H1 (cell line): ENCODE measurements around the gene RSAD1. TPM values are rescaled to one million over a fixed set of nuclear protein-coding genes. Genes with fewer than 3 reads are reported as not detected.
A peak's percentile ranks its signal among the peaks of the same experiment; 100 is the strongest.

Experiments used
- ASH2L ChIP-seq: fragments of 200-600, 300-600 bp; sonication (generic); IDR thresholded peaks from one replicate; pipeline ENCODE4 v1.7.1; 2017; ENCODE audit warnings: low read length
- EGR1 ChIP-seq: IDR thresholded peaks from 2 replicates; pipeline ENCODE4 v1.6.1; 2011; ENCODE audit warnings: low read depth, low read length, borderline replicate concordance
- KDM1A ChIP-seq: fragments of 200-600, 300-600 bp; sonication (generic); IDR thresholded peaks from 2 replicates; pipeline ENCODE4 v1.7.1; 2016; ENCODE audit warnings: mild to moderate bottlenecking, low read length, borderline replicate concordance
- RFX5 ChIP-seq: IDR thresholded peaks from 2 replicates; pipeline ENCODE4 v1.6.1; 2011; ENCODE audit warnings: low read depth, low read length, improper control_type of control experiment, borderline replicate concordance
- SRF ChIP-seq: IDR thresholded peaks from 2 replicates; pipeline ENCODE4 v1.6.1; 2011; ENCODE audit warnings: mild to moderate bottlenecking, low read depth, low read length, moderate library complexity
- TEAD4 ChIP-seq: IDR thresholded peaks from 2 replicates; pipeline ENCODE4 v1.6.1; 2012; ENCODE audit warnings: low read depth, low read length, inconsistent platforms, mixed read lengths
- polyA plus RNA-seq, 7 experiments: library from polyadenylated mRNA; depleted of rRNA in 3 of 7; stranded (reverse) in 5 of 7; unstranded in 2 of 7; fragments of >200 nt in 5 of 7; fragments of 200-250 nt in 2 of 7; gene quantifications; 1 replicate in 5 of 7; 2 replicates in 1 of 7; 4 replicates in 1 of 7; pipeline versions ENCODE4 v1.2.1 to v1.2.3, GENCODE V29; 2011 to 2013; ENCODE audit warnings: missing spikeins in 2 of 7, mixed read lengths in 2 of 7
- total RNA-seq: library from RNA; stranded (reverse); fragmentation: NEBNext Ultra II Directional; extraction: Animal tissue kit (Norgen Biotek cat#: 25700); gene quantifications from 2 replicates; pipeline ENCODE4 v1.2.1, GENCODE V29; 2021
- TF ChIP-seq, protein P1 (sequence below): IDR thresholded peaks from 2 replicates; pipeline ENCODE4 v1.6.1; 2011; ENCODE audit warnings: low read depth, mild to moderate bottlenecking, low read length; ENCODE audit not compliant: insufficient read depth
- TF ChIP-seq, protein P2 (sequence below): IDR thresholded peaks from 2 replicates; pipeline ENCODE4 v1.6.1; 2012; ENCODE audit warnings: inconsistent platforms
- TF ChIP-seq, protein P3 (sequence below), 3 experiments: IDR thresholded peaks; 1 replicate in 2 of 3; 2 replicates in 1 of 3; pipeline versions ENCODE4 v1.5.1 to v1.6.1; 2011; ENCODE audit warnings: low read length in 3 of 3, mild to moderate bottlenecking in 3 of 3, inconsistent platforms in 2 of 3, low read depth in 1 of 3, moderate library complexity in 1 of 3; ENCODE audit not compliant: insufficient read depth in 1 of 3; ENCODE audit errors: control extremely low read depth in 1 of 3

RSAD1 gene
- total and polyA plus RNA-seq, 2 of the 8 experiments (the other 6 are each of a cell fraction or from before 2014, with no cell fraction given), result 17.9 to 33.5 TPM

DNA sequence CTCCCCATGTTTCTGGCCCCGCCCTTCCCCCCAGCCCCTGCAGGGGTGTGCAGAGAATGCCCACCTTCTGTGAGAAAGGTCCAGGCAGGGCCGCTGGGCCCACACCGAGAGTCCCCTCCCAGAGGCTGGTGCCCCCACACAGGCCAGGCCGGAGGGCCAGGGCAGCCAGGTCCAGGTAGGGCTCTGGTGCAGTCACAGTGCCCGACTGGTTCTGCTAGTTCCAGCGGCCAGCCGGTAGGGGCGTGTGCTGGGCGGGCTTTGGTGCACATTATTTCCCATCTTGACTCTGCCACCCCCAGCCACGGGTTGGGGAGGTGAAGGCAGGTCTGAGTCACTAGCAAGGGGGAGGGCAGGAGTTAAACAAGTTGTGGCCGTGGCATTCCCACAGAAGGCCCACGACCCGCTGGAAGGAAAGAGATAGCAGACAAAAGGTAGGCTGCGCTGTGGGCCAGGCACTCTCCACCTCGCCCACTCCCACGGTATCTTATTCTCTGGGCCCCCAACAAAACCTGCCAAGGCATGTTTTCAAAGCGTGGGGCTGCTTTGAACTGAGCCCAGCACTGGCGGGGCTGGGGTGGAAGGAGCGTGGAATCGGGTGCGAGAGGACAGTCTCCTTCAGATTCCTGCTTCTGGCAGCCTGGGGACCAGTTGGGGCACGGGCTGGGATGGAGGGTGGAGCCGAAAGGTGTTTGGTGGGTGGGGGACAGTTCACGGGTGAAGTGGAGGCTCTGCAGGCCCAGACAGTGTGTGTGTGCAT lies 55.7 kb downstream of the RSAD1 start (continued):
- TF ChIP-seq KDM1A (peak; percentile 61; the same call in 1 of the 2 replicates), EGR1 (no peak), RFX5 (no peak), ASH2L (no peak), TEAD4 (no peak), SRF (no peak)
- TF ChIP-seq, protein P1, sequence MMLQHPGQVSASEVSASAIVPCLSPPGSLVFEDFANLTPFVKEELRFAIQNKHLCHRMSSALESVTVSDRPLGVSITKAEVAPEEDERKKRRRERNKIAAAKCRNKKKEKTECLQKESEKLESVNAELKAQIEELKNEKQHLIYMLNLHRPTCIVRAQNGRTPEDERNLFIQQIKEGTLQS, result no peak
- TF ChIP-seq, protein P2, sequence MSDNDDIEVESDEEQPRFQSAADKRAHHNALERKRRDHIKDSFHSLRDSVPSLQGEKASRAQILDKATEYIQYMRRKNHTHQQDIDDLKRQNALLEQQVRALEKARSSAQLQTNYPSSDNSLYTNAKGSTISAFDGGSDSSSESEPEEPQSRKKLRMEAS, result peak; percentile 42; the same call in 1 of the 2 replicates
- TF ChIP-seq, protein P3, sequence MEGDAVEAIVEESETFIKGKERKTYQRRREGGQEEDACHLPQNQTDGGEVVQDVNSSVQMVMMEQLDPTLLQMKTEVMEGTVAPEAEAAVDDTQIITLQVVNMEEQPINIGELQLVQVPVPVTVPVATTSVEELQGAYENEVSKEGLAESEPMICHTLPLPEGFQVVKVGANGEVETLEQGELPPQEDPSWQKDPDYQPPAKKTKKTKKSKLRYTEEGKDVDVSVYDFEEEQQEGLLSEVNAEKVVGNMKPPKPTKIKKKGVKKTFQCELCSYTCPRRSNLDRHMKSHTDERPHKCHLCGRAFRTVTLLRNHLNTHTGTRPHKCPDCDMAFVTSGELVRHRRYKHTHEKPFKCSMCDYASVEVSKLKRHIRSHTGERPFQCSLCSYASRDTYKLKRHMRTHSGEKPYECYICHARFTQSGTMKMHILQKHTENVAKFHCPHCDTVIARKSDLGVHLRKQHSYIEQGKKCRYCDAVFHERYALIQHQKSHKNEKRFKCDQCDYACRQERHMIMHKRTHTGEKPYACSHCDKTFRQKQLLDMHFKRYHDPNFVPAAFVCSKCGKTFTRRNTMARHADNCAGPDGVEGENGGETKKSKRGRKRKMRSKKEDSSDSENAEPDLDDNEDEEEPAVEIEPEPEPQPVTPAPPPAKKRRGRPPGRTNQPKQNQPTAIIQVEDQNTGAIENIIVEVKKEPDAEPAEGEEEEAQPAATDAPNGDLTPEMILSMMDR (IDR thresholded peaks at IDR 0.05; ENCODE audit: control extremely low read depth in 1 of 3, insufficient read depth in 1 of 3, low read depth in 1 of 3, low read length in 3 of 3), result peak; percentile 61 to 84 (median 76)
